Inflammatory macrophage (primary cell): ENCODE data around the gene GABARAPL1.
"Not testable (repeated sequence)": the region's sequence is repeated elsewhere in the genome, so short reads cannot be mapped to it uniquely, and the experiment has no call there.

Experiments
- DNase-seq, 2 donors: peaks; one replicate each; pipeline ENCODE4 v3.0.0-alpha.2; 2020 to 2022

GABARAPL1 gene

GRCh38 chr12:10204495-10204894, 8.2 kb upstream of the GABARAPL1 start:
- not testable (repeated sequence) for DNase-seq

- no peak for DNase-seq
These were observed 7.4 kb upstream of the GABARAPL1 start for GRCh38 chr12:10205220-10205807.

- no peak for DNase-seq
These were observed 5.5 kb upstream of the GABARAPL1 start for GRCh38 chr12:10207136-10207535.

DNA sequence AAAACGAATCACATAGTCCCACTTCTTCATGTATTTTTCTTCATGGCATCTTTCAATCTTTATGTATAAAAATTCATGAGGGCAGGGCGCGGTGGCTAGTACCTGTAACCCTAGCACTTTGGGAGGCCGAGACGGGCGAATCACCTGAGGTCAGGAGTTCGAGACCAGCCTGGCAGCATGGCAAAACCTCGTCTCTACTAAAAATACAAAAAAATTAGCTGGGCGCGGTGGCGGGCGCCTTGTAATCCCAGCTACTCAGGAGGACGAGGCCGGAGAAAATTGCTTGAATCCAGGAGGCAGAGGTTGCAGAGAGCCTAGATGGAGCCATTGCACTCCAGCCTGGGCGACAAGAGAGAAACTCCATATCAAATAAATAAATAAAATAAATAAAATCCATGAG, 2.5 kb upstream of the GABARAPL1 start:
- DNase-seq = no peak

DNA sequence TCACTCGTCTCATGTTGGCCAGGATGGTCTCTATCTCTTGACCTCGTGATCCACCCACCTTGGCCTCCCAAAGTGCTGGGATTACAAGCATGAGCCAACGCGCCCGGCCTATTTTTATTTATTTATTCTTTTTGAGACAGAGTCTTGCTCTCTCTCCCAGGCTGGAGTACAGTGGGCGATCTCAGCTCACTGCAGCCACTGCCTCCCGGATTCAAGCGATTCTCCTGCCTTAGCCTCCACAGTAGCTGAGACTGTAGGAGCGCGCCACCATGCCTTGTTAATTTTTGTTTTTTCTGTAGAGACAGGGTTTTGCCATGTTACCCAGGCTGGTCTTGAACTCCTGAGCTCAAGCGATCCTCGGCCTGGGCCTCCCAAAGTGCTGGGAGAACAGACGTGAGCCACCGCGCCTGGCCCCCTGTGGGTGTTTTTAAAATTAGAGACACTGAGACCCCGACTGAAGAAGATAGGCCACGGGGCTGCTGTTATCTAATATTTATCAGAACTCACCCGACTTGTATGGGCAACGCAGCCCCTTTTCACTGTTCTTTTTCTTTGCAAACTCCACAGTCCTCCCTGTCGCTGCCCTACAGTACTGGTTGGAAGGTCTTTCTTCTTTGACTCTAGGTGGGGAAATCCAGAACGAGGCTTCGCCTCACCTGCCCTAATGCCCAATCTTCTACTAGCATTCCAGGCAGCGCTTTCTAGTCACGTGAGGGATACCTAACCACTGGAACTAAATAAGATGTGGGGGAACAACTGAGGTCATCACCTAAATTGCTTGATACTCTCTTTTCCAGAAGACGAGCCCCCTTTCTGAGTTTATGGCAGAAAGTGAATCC, 1.4 kb upstream of the GABARAPL1 start:
- DNase-seq = no peak

GRCh38 chr12:10211940-10212738, 538 bp upstream of the GABARAPL1 start:
- DNase-seq = peak; percentile 98 to 99

DNA sequence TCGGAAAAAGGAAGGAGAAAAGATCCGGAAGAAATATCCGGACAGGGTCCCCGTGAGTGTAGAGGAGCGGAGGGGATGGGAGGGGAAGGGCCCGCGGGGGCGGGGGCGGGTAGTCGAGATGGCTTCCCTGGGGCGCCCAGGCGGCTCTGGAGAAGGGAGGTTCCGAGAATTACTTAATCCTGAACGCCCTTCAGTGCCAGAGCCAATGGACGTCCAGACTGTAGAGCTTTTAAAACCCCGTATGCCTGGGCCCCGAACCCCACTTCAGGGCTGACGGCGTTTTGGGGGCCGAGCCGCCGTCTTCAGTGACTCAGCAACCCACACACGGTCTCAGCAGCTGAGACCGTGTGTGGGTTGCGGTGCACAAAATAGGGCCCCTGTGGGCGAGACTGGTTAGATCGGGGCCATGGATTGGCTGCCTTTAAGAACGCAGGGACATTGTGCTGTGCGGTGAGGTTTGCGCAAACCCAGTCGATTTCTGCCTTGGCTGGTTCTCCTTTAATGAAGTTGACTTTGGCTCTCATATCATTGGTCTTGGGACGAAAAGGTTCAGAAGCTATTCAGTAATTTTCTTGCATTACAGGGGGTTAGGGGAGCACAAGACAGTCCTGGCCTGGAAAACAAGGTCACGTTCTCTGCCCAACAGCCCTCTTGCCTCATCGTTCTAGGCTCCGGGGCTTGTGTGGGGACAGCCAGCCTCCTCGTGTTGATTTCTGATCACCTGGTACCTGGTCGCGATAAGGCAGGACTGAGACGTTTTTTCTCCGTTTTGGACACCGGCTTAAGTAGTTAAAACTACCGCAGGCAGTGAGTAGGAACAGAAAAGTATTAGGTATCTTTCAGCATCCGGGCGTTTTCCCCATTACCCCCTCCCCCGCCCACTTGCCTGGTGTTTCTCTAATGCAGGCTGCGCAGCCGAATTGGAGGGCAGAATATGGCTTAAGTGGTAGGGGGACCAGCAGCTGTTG, 775 bp downstream of the GABARAPL1 start:
- DNase-seq = peak; percentile 97 to 99

GRCh38 chr12:10214136-10214894, 1.6 kb downstream of the GABARAPL1 start:
- DNase-seq = peak; percentile 9 to 22

GRCh38 chr12:10214895-10215267, 2.2 kb downstream of the GABARAPL1 start:
- peak; percentile 42 to 53 for DNase-seq

GRCh38 chr12:10215436-10215835, 2.8 kb downstream of the GABARAPL1 start:
- DNase-seq = no peak

- not testable (repeated sequence) for DNase-seq
These were observed 3.3 kb downstream of the GABARAPL1 start for GRCh38 chr12:10215946-10216345.

DNA sequence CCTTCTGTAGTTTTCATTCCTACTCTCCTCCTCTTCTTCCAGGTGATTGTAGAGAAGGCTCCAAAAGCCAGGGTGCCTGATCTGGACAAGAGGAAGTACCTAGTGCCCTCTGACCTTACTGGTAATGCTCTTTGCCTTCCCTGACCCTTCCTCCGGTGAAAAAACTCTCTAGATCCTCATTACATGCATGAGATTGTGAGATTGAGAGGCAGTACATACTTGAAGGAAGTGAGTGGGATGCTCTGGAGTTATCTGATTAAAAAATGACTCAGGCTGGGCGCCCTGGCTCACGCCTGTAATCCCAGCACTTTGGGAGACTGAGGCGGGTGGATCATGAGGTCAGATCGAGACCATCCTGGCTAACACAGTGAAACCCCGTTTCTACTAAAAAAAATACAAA, 5.3 kb downstream of the GABARAPL1 start:
- DNase-seq = peak; percentile 56 to 64

- DNase-seq = peak in 1 of 2 donors; percentile 26
These were observed 7.9 kb downstream of the GABARAPL1 start for GRCh38 chr12:10220398-10221077.

DNA sequence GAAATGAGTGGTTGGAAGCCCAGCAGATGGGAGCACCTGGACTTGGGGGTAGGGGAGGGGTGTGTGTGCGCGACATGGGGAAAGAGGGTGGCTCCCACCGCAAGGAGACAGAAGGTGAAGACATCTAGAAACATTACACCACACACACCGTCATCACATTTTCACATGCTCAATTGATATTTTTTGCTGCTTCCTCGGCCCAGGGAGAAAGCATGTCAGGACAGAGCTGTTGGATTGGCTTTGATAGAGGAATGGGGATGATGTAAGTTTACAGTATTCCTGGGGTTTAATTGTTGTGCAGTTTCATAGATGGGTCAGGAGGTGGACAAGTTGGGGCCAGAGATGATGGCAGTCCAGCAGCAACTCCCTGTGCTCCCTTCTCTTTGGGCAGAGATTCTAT, 9.2 kb downstream of the GABARAPL1 start:
- no peak for DNase-seq

- no peak for DNase-seq
These were observed 10.5 kb downstream of the GABARAPL1 start for GRCh38 chr12:10223208-10223607.

DNA sequence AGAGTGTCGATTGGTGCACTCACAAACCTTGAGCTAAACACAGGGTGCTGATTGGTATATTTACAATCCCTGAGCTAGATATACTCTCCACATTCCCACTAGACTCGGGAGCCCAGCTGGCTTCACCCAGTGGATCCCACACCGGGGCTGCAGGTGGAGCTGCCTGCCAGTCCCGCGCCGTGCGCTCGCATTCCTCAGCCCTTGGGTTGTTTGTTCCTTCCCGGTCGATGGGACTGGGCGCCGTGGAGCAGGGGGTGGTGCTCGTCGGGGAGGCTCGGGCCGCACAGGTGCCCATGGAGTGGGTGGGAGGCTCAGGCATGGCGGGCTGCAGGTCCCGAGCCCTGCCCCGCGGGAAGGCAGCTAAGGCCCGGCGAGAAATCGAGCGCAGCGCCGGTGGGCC, 12.7 kb downstream of the GABARAPL1 start:
- not testable (repeated sequence) for DNase-seq

DNA sequence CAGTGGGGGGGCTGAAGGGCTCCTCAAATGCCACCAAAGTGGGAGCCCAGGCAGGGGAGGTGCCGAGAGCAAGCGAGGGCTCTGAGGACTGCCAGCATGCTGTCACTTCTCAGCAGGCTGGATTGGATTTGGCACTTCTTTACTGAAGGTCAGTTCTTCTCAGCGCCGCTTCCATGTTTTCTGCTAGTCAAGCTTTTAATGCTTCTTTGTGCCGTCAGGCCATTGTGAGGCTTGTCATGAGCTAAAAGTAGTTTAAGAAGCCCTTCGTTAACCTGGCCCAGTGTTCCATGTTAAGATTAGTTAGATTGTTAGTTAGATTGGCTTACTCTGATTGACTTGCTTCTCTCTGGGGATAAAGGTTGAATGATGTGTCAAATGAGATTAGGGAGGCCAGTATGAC, 13.4 kb downstream of the GABARAPL1 start:
- no peak for DNase-seq

- no peak for DNase-seq
These were observed 14.1 kb downstream of the GABARAPL1 start for GRCh38 chr12:10226731-10227130.

DNA sequence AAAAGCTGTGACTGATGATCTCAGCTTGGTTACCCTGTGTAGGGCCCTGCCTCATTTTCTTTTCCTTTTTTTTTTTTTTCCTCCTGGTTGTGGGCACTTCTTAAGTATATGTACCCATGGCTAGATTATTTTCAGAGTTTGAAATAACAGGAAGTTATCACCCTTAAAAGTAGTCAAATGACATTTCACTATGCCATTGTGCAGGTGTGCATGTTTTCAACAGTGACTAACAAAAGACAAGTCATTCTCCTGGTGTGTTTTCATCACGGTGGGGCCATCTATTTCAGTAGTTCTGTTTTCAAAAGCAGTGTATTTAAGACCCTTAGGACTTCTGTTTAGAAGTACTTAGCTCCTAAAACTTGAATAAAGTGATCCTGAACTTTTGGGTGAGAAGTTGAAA, 15.0 kb downstream of the GABARAPL1 start:
- no peak for DNase-seq

- DNase-seq = no peak
These were observed 21.9 kb downstream of the GABARAPL1 start for GRCh38 chr12:10234562-10234961.
